HepG2 (cell line): ENCODE data around the gene MADCAM1. TPM values are rescaled to one million over a fixed set of nuclear protein-coding genes. Genes with fewer than 3 reads are reported as not detected.

ENCODE experiments used
- ATAC-seq: fragments of 200-7000 bp; cut with Tn5 transposase; 3 replicates; pipeline ENCODE4 v1.9.1; 2020; ENCODE audit warnings: mild to moderate bottlenecking, moderate library complexity
- BruUV-seq: library from RNA; stranded (reverse); fragments of 400-500 nt; replicated peaks from 2 replicates; lab custom pipeline; 2021; lab: Mats Ljungman, UMichigan
- CTCF ChIA-PET: fragments of 300-600 bp; formaldehyde crosslinking; extraction: SDS; loops from one replicate; lab custom pipeline; 2021; ENCODE audit warnings: low total read pairs, inconsistent platforms, low intra/inter-chr PET ratio; lab: Yijun Ruan, JAX
- POLR2A ChIA-PET: fragments of 350-600 bp; sonication (Branson Sonifier 250); formaldehyde crosslinking; loops from one replicate; lab custom pipeline; 2020; ENCODE audit warnings: antibody characterized with exemption, inconsistent platforms; lab: Yijun Ruan, JAX
- DNase-seq: peaks from one replicate; pipeline ENCODE4 v3.0.0-alpha.2; 2015; ENCODE audit warnings: low spot score
- FAIRE-seq: peaks from 3 replicates; lab custom pipeline; 2011; peaks lifted over from hg19 to GRCh38; lab: Jason Lieb, UNC
- H2AFZ ChIP-seq: one replicate; pipeline ENCODE4 v1.6.1; 2011; ENCODE audit warnings: low read length, inconsistent platforms
- H3K27ac ChIP-seq: fragments of 300-600 bp; 3 replicates; pipeline ENCODE4 v1.8.0; 2011; ENCODE audit warnings: mixed run types, mild to moderate bottlenecking, mixed read lengths, low read length, inconsistent platforms; ENCODE audit not compliant: insufficient read depth; ENCODE audit errors: extremely low read length
- H3K27me3 ChIP-seq, 2 experiments: fragments of 200-600 bp in 1 of 2; 2 replicates in 1 of 2; 3 replicates in 1 of 2; pipeline versions ENCODE4 v1.6.0 to v1.8.0; 2011; ENCODE audit warnings: low read length in 2 of 2, mild to moderate bottlenecking in 2 of 2, moderate library complexity in 2 of 2, inconsistent platforms in 1 of 2; ENCODE audit not compliant: insufficient read depth in 2 of 2, control insufficient read depth in 1 of 2
- H3K36me3 ChIP-seq, 2 experiments: fragments of 200-600 bp in 1 of 2; replicated peaks in 1 of 2; 2 replicates in 1 of 2; 3 replicates in 1 of 2; pipeline versions ENCODE4 v1.5.1 to v1.8.0; 2011; ENCODE audit warnings: low read length in 2 of 2, inconsistent platforms in 1 of 2; ENCODE audit not compliant: insufficient read depth in 2 of 2, control insufficient read depth in 1 of 2
- H3K4me1 ChIP-seq: 2 replicates; pipeline ENCODE4 v1.5.1; 2012; ENCODE audit warnings: low read length, inconsistent platforms; ENCODE audit not compliant: insufficient read depth
- H3K4me2 ChIP-seq: 2 replicates; pipeline ENCODE4 v1.6.0; 2011; ENCODE audit warnings: low read depth, low read length, inconsistent platforms
- H3K4me3 ChIP-seq, 3 experiments: fragments of 200-600 bp in 1 of 3; sonication (generic), shearing (Covaris generic) in 1 of 3; replicated peaks in 1 of 3; 2 replicates each; pipeline ENCODE4 v1.5.1; 2011 to 2016; ENCODE audit warnings: low read length in 3 of 3, inconsistent platforms in 2 of 3, low read depth in 2 of 3, mild to moderate bottlenecking in 2 of 3, control low read depth in 1 of 3, mixed read lengths in 1 of 3; ENCODE audit not compliant: insufficient read depth in 1 of 3
- H3K79me2 ChIP-seq: one replicate; pipeline ENCODE4 v1.6.1; 2011; ENCODE audit warnings: low read length, inconsistent platforms; ENCODE audit not compliant: insufficient read depth
- H3K9ac ChIP-seq: 2 replicates; pipeline ENCODE4 v1.6.0; 2011; ENCODE audit warnings: mild to moderate bottlenecking, low read depth, low read length, inconsistent platforms; ENCODE audit not compliant: insufficient read depth
- H3K9me3 ChIP-seq: 2 replicates; pipeline ENCODE4 v1.5.1; 2012; ENCODE audit warnings: mild to moderate bottlenecking, low read length
- H4K20me1 ChIP-seq: 2 replicates; pipeline ENCODE4 v1.6.0; 2011; ENCODE audit warnings: inconsistent platforms, mild to moderate bottlenecking, low read length, moderate library complexity; ENCODE audit not compliant: insufficient read depth
- EEA1 ChIP-seq: sonication (generic); formaldehyde crosslinking; IDR thresholded peaks from 2 replicates; pipeline ENCODE4 v1.5.1; 2020; ENCODE audit warnings: mild to moderate bottlenecking, missing genetic modification reagents, borderline replicate concordance
- ETV5 ChIP-seq: IDR thresholded peaks from 2 replicates; pipeline ENCODE4 v1.6.1; 2018; ENCODE audit warnings: missing biosample characterization, missing genetic modification reagents, inconsistent platforms, borderline replicate concordance
- HNRNPH1 ChIP-seq: fragments of 200-400 bp; formaldehyde crosslinking; optimal IDR thresholded peaks from 2 replicates; pipeline ENCODE3; 2017; ENCODE audit warnings: mild to moderate bottlenecking, low read depth, low read length
- PTBP1 ChIP-seq: fragments of 200-400 bp; formaldehyde crosslinking; IDR thresholded peaks from 2 replicates; pipeline ENCODE4 v1.6.1; 2018; ENCODE audit warnings: low read length, low read depth; ENCODE audit not compliant: poor library complexity, severe bottlenecking
- SRY ChIP-seq: sonication (generic); formaldehyde crosslinking; IDR thresholded peaks from 2 replicates; pipeline ENCODE4 v1.8.0; 2022; ENCODE audit warnings: mild to moderate bottlenecking, missing genetic modification reagents
- ZBTB8A ChIP-seq: sonication (generic); formaldehyde crosslinking; IDR thresholded peaks from 2 replicates; pipeline ENCODE4 v1.4.0; 2020; ENCODE audit warnings: mild to moderate bottlenecking, low read depth, missing genetic modification reagents, borderline replicate concordance
- WGBS: methylation state at CpG from one replicate; pipeline ENCODE4 v1.1.6; 2017; ENCODE audit warnings: low lambda C conversion rate; 5-methylcytosine and 5-hydroxymethylcytosine counted together
- in situ Hi-C: cut with HindIII; loops from 2 replicates; pipeline ENCODE4 v1.10.0; 2017; ENCODE audit warnings: low pct_unique_long_range_greater_than_20kb; ENCODE audit not compliant: extremely low pct_ligation_motif_present
- intact Hi-C: fragments of 100-400 bp; cut with micrococcal nuclease; formaldehyde crosslinking; loops from one replicate; pipeline ENCODE4 v1.10.0; 2022; ENCODE audit not compliant: unreplicated experiment
- polyA plus RNA-seq, 8 experiments: library from polyadenylated mRNA; depleted of rRNA in 3 of 8; stranded (reverse) in 7 of 8; unstranded in 1 of 8; fragments of >200 nt; fragmentation: Illumina TruSeq in 4 of 8; extraction: Trizol in 4 of 8; gene quantifications; 2 replicates each; pipeline versions ENCODE4 v1.2.1 to v1.2.3, GENCODE V29; 2011 to 2016; ENCODE audit warnings: low read depth in 4 of 8, missing spikeins in 1 of 8, mixed read lengths in 1 of 8; ENCODE audit not compliant: insufficient read depth in 1 of 8
- total RNA-seq, 5 experiments: library from RNA; depleted of rRNA; stranded (reverse); fragments of >200 nt; fragmentation: Illumina TruSeq; extraction: Trizol; gene quantifications; 2 replicates each; pipeline ENCODE4 v1.2.3, GENCODE V29; 2016; ENCODE audit warnings: low read depth in 1 of 5
- TF ChIP-seq, protein P1 (sequence below): sonication (generic); formaldehyde crosslinking; conservative IDR thresholded peaks from 2 replicates; pipeline ENCODE4 v1.4.0; 2020; ENCODE audit warnings: mild to moderate bottlenecking, missing genetic modification reagents, moderate library complexity
- TF ChIP-seq, protein P2 (sequence below): sonication (generic); formaldehyde crosslinking; IDR thresholded peaks from 2 replicates; pipeline ENCODE4 v1.8.0; 2022; ENCODE audit warnings: missing genetic modification reagents, mild to moderate bottlenecking, borderline replicate concordance
- TF ChIP-seq, protein P3 (sequence below), 2 experiments: sonication (generic) in 1 of 2; formaldehyde crosslinking in 1 of 2; IDR thresholded peaks; 2 replicates each; pipeline versions ENCODE4 v1.6.1 to v1.9.0; 2014 to 2022; ENCODE audit warnings: antibody characterized with exemption in 1 of 2, borderline replicate concordance in 1 of 2, inconsistent platforms in 1 of 2, low read depth in 1 of 2, missing genetic modification reagents in 1 of 2
- TF ChIP-seq, protein P4 (sequence below): IDR thresholded peaks from 2 replicates; pipeline ENCODE4 v1.6.1; 2016; ENCODE audit warnings: low read depth

The MADCAM1 gene
- total and polyA plus RNA-seq, 2 of the 13 experiments (the other 11 are each of a cell fraction or from before 2014, with no cell fraction given), result 0.29 to 0.33 TPM

DNA sequence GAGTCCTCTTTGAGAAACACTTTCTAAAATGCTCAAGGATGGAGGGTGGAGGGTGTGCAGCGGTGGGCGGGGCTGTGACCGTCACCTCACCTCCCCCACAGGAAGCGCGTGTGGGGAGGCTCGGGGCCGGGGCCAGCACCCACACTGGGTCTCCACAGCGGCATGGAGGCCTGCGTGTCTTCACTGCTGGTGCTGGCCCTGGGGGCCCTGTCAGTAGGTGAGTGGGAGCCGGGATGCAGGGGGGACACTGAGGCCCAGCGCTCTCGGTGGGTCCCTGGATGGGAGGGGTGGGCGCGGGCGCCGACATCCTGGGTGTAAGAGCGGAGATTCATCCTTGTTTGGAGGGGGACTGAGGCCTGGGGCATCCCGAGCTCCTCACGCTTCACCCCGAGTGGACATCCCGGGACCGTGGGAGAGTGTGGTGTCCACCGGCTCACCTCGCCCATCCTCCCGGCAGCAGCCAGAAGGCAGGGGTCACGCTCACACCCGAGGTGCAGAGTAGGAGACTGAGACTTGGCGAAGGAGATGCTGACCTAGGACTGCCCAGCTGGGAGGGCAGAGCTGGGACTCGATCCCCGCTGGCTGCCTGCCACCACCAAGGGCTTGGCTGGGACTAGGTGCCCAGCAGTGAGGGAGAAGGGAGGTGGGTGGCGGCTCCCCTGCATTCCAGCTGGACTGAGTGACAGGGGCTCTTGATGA lies 47.8 kb downstream of the MADCAM1 start, which contains the start of gene GZMM:
Gene GZMM, plus strand, starts transcription at position 144 of the 699 bp plus-strand sequence. Its CDS starts 19 bp downstream, at position 163.
- FAIRE-seq (no peak), DNase-seq (no peak), ATAC-seq (peak; percentile 13)
- H2AFZ ChIP-seq, result no peak within 1 kb of the TSS
- no peak within 1 kb of the TSS for H3K4me3 ChIP-seq
- BruUV-seq, result no TSS peak
- intact Hi-C loops, result no loop called here
- H3K27me3 ChIP-seq, result peaks cover 0 to 8% of the 10 kb centered on the region in 2 experiments; a peak in 2 of 5 replicates
- no peaks in the 10 kb centered on the region for H3K9me3 ChIP-seq
- ChIA-PET CTCF (no interaction called here), POLR2A (no interaction called here)
- H3K9ac ChIP-seq, result no peak within 1 kb of the TSS
- H3K36me3 ChIP-seq, result peaks cover 4 to 19% of the 10 kb centered on the region in 2 experiments; a peak in 2 of 5 replicates
- H3K4me2 ChIP-seq, result no peak within 1 kb of the TSS
- no peaks in the 10 kb centered on the region for H3K4me1 ChIP-seq
- no peaks in the 10 kb centered on the region for H3K79me2 ChIP-seq
- in situ Hi-C loops, result no loop called here
- no peak within 1 kb of the TSS for H3K27ac ChIP-seq
- WGBS, result 92% methylated on average over 13 of the region's 31 CpGs
- peaks cover 2% of the 10 kb centered on the region; the same call in 1 of the 2 replicates for H4K20me1 ChIP-seq
- TF ChIP-seq ETV5 (CRISPR knock-in tag) (no peak), ZBTB8A (CRISPR knock-in tag) (no peak), PTBP1 (peak; percentile 14), EEA1 (CRISPR knock-in tag) (no peak), SRY (CRISPR knock-in tag) (no peak), HNRNPH1 (no peak)
- TF ChIP-seq, protein P1, sequence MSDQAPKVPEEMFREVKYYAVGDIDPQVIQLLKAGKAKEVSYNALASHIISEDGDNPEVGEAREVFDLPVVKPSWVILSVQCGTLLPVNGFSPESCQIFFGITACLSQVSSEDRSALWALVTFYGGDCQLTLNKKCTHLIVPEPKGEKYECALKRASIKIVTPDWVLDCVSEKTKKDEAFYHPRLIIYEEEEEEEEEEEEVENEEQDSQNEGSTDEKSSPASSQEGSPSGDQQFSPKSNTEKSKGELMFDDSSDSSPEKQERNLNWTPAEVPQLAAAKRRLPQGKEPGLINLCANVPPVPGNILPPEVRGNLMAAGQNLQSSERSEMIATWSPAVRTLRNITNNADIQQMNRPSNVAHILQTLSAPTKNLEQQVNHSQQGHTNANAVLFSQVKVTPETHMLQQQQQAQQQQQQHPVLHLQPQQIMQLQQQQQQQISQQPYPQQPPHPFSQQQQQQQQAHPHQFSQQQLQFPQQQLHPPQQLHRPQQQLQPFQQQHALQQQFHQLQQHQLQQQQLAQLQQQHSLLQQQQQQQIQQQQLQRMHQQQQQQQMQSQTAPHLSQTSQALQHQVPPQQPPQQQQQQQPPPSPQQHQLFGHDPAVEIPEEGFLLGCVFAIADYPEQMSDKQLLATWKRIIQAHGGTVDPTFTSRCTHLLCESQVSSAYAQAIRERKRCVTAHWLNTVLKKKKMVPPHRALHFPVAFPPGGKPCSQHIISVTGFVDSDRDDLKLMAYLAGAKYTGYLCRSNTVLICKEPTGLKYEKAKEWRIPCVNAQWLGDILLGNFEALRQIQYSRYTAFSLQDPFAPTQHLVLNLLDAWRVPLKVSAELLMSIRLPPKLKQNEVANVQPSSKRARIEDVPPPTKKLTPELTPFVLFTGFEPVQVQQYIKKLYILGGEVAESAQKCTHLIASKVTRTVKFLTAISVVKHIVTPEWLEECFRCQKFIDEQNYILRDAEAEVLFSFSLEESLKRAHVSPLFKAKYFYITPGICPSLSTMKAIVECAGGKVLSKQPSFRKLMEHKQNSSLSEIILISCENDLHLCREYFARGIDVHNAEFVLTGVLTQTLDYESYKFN, result no peak
- TF ChIP-seq, protein P2, sequence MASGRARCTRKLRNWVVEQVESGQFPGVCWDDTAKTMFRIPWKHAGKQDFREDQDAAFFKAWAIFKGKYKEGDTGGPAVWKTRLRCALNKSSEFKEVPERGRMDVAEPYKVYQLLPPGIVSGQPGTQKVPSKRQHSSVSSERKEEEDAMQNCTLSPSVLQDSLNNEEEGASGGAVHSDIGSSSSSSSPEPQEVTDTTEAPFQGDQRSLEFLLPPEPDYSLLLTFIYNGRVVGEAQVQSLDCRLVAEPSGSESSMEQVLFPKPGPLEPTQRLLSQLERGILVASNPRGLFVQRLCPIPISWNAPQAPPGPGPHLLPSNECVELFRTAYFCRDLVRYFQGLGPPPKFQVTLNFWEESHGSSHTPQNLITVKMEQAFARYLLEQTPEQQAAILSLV (CRISPR knock-in tag), result no peak
- TF ChIP-seq, protein P3, sequence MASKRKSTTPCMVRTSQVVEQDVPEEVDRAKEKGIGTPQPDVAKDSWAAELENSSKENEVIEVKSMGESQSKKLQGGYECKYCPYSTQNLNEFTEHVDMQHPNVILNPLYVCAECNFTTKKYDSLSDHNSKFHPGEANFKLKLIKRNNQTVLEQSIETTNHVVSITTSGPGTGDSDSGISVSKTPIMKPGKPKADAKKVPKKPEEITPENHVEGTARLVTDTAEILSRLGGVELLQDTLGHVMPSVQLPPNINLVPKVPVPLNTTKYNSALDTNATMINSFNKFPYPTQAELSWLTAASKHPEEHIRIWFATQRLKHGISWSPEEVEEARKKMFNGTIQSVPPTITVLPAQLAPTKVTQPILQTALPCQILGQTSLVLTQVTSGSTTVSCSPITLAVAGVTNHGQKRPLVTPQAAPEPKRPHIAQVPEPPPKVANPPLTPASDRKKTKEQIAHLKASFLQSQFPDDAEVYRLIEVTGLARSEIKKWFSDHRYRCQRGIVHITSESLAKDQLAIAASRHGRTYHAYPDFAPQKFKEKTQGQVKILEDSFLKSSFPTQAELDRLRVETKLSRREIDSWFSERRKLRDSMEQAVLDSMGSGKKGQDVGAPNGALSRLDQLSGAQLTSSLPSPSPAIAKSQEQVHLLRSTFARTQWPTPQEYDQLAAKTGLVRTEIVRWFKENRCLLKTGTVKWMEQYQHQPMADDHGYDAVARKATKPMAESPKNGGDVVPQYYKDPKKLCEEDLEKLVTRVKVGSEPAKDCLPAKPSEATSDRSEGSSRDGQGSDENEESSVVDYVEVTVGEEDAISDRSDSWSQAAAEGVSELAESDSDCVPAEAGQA (IDR thresholded peaks at IDR 0.05; ENCODE audit: low read depth), result no peak
- TF ChIP-seq, protein P3 (CRISPR knock-in tag; IDR thresholded peaks at IDR 0.05; ENCODE audit: borderline replicate concordance), result no peak
- TF ChIP-seq, protein P4, sequence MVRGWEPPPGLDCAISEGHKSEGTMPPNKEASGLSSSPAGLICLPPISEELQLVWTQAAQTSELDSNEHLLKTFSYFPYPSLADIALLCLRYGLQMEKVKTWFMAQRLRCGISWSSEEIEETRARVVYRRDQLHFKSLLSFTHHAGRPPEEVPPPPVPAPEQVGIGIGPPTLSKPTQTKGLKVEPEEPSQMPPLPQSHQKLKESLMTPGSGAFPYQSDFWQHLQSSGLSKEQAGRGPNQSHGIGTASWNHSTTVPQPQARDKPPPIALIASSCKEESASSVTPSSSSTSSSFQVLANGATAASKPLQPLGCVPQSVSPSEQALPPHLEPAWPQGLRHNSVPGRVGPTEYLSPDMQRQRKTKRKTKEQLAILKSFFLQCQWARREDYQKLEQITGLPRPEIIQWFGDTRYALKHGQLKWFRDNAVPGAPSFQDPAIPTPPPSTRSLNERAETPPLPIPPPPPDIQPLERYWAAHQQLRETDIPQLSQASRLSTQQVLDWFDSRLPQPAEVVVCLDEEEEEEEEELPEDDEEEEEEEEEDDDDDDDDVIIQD (CRISPR knock-in tag), result no peak
